IPS-15b (cell line): Measurements from ENCODE around the gene EEFSEC.

Source experiments
- H3K27me3 ChIP-seq: one replicate; pipeline ENCODE4 v1.6.1; 2013; ENCODE audit warnings: low read length; ENCODE audit not compliant: control insufficient read depth, insufficient read depth
- H3K36me3 ChIP-seq: one replicate; pipeline ENCODE4 v1.6.1; 2013; ENCODE audit warnings: low read length; ENCODE audit not compliant: control insufficient read depth, insufficient read depth
- H3K4me1 ChIP-seq: one replicate; pipeline ENCODE4 v1.6.1; 2013; ENCODE audit warnings: mild to moderate bottlenecking, low read length; ENCODE audit not compliant: control insufficient read depth, insufficient read depth
- H3K4me3 ChIP-seq: one replicate; pipeline ENCODE4 v1.5.1; 2013; ENCODE audit warnings: low read depth, low read length
- H3K9ac ChIP-seq: one replicate; pipeline ENCODE4 v1.6.1; 2013; ENCODE audit warnings: low read depth, mild to moderate bottlenecking, low read length
- H3K9me3 ChIP-seq: one replicate; pipeline ENCODE4 v1.6.1; 2013; ENCODE audit warnings: mild to moderate bottlenecking, low read length; ENCODE audit not compliant: control insufficient read depth, insufficient read depth

Gene EEFSEC

DNA sequence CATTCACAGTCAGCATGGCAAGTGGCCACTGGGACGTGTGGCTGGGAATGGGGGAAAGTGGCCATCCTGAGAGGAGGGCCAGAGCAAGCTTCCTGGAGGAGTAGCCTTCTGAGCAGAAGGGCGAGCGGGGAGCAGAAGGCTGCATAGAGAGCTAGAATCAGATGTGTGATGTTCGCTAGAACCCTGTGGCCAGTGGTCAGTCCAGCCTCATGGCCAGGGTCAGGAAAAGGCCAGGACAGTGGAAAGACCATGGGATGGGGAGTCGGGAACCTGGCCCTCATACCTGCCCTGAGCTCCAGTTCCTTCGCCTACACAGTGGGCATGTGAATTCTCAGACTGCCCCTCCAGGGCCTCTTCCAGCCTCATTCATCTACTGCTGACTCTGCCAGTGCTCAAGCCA, 211.0 kb downstream of the EEFSEC start:
- no peaks in the 10 kb centered on the region for H3K27me3 ChIP-seq
- peaks cover 3% of the 10 kb centered on the region for H3K36me3 ChIP-seq
- H3K4me1 ChIP-seq, result no peaks in the 10 kb centered on the region
- no peak overlapping the region for H3K9ac ChIP-seq
- no peak overlapping the region for H3K4me3 ChIP-seq
- no peaks in the 10 kb centered on the region for H3K9me3 ChIP-seq

GRCh38 chr3:128364808-128365360, 211.6 kb downstream of the EEFSEC start:
- peaks cover 3% of the 10 kb centered on the region for H3K36me3 ChIP-seq
- H3K9ac ChIP-seq, result no peak overlapping the region
- no peaks in the 10 kb centered on the region for H3K4me1 ChIP-seq
- H3K4me3 ChIP-seq, result no peak overlapping the region
- H3K27me3 ChIP-seq, result no peaks in the 10 kb centered on the region
- no peaks in the 10 kb centered on the region for H3K9me3 ChIP-seq

DNA sequence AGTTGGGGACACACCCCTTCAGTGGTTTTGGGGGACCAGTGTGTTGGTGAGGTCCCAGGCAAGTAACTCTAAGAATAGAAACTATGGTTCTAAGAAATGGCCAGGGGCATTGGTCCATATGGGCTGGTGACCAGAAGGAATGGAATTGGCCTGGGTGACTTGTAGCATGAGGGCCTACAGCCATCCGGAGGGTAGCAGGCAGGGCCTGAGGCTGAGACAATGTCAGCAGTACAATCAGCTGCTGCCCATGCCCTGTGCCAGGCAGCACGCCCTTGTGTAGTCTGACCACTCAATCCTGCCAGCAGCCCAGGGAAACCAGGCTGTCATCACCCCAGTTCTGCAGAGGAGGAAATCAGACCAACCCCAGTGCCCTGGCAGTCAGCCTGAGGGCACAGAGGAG, 212.9 kb downstream of the EEFSEC start:
- Histone ChIP-seq H3K27me3 (no peaks in the 10 kb centered on the region), H3K9ac (no peak overlapping the region), H3K4me3 (no peak overlapping the region), H3K36me3 (peaks cover 3% of the 10 kb centered on the region), H3K9me3 (no peaks in the 10 kb centered on the region), H3K4me1 (no peaks in the 10 kb centered on the region)

DNA sequence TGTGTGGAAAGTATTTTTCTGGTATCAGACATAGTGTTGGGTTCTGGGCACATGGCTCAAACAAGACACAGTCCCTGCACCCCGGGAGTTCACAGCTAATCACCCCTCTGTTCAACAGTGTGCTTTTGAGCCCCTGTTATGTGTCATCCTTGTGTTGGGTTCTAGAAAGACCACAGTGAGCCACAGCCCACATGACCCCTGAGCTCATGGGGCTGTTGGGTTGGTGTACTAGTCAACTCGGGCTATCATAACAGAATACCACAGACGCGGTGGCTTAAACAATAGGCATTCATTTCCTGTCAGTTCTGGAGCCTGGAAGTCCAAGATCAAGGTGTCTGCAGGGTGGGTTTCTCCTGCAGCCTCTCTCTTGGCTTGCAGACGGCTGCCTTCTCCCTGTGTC, 213.4 kb downstream of the EEFSEC start:
- Histone ChIP-seq H3K9ac (no peak overlapping the region), H3K9me3 (no peaks in the 10 kb centered on the region), H3K27me3 (no peaks in the 10 kb centered on the region), H3K4me1 (no peaks in the 10 kb centered on the region), H3K4me3 (no peak overlapping the region), H3K36me3 (peaks cover 3% of the 10 kb centered on the region)

GRCh38 chr3:128367221-128367620, 213.9 kb downstream of the EEFSEC start:
- Histone ChIP-seq H3K4me3 (no peak overlapping the region), H3K9ac (no peak overlapping the region), H3K27me3 (no peaks in the 10 kb centered on the region), H3K36me3 (peaks cover 3% of the 10 kb centered on the region), H3K4me1 (no peaks in the 10 kb centered on the region), H3K9me3 (no peaks in the 10 kb centered on the region)

DNA sequence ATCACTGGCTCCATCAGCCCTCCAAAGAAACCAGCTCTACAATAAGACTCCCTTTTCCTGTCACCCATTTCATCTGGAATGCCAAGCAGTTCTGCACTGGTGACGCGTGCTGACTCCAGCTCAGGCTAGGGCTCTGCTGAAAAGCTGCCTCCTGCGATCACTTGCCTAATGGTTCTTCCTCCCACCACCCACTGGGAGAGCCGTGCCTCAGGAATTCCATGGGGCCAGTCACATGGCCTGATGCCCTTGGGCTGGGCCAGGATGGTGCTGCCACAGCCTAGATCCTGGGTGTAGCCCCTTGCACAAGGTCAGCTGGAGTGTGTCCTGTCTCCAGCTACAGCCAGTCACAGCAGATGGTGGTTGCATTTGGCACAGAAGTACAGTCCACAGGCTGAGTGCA, 214.5 kb downstream of the EEFSEC start:
- no peak overlapping the region for H3K9ac ChIP-seq
- no peaks in the 10 kb centered on the region for H3K27me3 ChIP-seq
- H3K4me1 ChIP-seq, result no peaks in the 10 kb centered on the region
- H3K36me3 ChIP-seq, result peaks cover 3% of the 10 kb centered on the region
- no peaks in the 10 kb centered on the region for H3K9me3 ChIP-seq
- no peak overlapping the region for H3K4me3 ChIP-seq

DNA sequence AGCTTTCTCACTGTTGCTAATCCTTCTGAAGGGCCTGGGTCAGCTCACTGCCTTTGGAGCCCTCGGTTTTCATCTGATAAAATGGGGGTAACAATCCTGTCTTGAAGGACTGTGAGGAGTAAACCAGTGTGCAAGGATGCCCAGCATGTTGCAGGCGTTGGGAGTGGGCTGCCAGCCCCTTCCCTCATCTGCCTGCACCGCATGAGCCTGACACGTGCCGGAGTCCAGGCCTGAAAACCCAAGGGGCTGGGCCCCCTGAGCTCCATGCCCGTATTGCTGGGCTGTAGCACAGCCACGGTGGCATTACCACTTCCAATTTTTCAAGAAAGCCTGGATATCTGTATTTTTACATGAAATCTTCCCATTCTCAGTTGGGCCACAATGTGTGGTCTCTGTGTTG, 215.3 kb downstream of the EEFSEC start:
- H3K27me3 ChIP-seq, result no peaks in the 10 kb centered on the region
- no peaks in the 10 kb centered on the region for H3K9me3 ChIP-seq
- H3K36me3 ChIP-seq, result peaks cover 3% of the 10 kb centered on the region
- H3K4me3 ChIP-seq, result no peak overlapping the region
- no peaks in the 10 kb centered on the region for H3K4me1 ChIP-seq
- no peak overlapping the region for H3K9ac ChIP-seq

DNA sequence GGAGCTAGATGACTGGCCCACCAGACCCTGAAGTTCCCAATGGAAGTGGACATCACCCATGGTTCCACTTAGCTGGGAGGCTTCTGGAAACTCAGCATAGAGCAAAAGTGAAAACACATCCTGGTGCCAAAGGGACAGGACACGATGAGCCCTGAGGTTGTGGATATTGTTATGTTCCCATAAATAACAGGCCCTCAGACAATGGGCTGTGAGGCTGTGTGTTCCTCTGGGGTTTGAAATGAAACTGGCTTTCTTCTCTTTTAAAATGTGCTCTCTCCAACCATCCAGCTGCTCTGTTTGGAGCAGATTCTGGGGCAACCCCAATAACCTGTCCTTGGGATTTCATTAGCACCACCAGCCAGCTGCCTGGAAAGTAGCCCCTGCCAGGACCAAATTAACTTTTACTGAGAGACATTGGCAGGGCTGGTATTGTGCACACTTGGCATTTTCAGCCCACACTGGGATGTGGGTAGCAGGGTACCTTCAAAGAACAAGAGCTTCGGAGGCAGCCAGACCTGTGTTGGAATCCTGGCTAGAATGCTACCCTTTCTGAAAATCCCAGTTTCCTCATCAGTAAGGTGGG, 215.9 kb downstream of the EEFSEC start:
- Histone ChIP-seq H3K9me3 (no peaks in the 10 kb centered on the region), H3K27me3 (no peaks in the 10 kb centered on the region), H3K4me3 (no peak overlapping the region), H3K4me1 (no peaks in the 10 kb centered on the region), H3K9ac (no peak overlapping the region), H3K36me3 (peaks cover 3% of the 10 kb centered on the region)

- no peak overlapping the region for H3K9ac ChIP-seq
- H3K4me3 ChIP-seq, result no peak overlapping the region
- no peaks in the 10 kb centered on the region for H3K27me3 ChIP-seq
- no peaks in the 10 kb centered on the region for H3K4me1 ChIP-seq
- H3K9me3 ChIP-seq, result no peaks in the 10 kb centered on the region
- no peaks in the 10 kb centered on the region for H3K36me3 ChIP-seq
Measured at GRCh38 chr3:128369881-128370642, 216.8 kb downstream of the EEFSEC start.

DNA sequence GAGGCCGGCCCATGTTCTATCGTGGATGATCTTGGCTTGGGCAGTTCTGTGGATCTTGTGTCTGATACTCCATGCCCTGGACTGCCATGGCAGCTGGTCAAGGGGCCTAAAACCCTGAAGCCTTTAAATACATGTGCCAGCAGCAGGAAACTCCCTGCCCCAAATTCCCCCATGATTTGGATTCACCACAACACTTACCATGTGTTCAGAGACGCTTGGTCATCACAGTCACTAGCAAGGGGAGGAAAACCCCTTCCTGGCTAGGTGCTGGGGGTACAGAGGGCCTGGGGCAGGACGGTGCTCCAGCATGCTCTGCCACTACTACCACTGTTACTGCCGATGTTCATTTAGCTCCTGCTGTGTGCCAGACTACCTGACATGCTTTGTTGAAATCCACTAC, 219.0 kb downstream of the EEFSEC start:
- no peaks in the 10 kb centered on the region for H3K9me3 ChIP-seq
- no peak overlapping the region for H3K9ac ChIP-seq
- H3K4me3 ChIP-seq, result no peak overlapping the region
- H3K27me3 ChIP-seq, result no peaks in the 10 kb centered on the region
- no peaks in the 10 kb centered on the region for H3K36me3 ChIP-seq
- H3K4me1 ChIP-seq, result no peaks in the 10 kb centered on the region

- H3K4me1 ChIP-seq, result no peaks in the 10 kb centered on the region
- H3K36me3 ChIP-seq, result no peaks in the 10 kb centered on the region
Measured at GRCh38 chr3:128372707-128373533, 219.6 kb downstream of the EEFSEC start.

More at GRCh38 chr3:128372707-128373533, 219.6 kb downstream of the EEFSEC start:
- Histone ChIP-seq H3K27me3 (no peaks in the 10 kb centered on the region), H3K9me3 (no peaks in the 10 kb centered on the region), H3K9ac (no peak overlapping the region), H3K4me3 (no peak overlapping the region)
